Stomach (tissue), 4 donors: ENCODE results near the gene ZNF333.

Experiments used
- EP300 ChIP-seq: sonication (generic); formaldehyde crosslinking; IDR thresholded peaks from one replicate; pipeline ENCODE4 v1.6.1; 2017; ENCODE audit warnings: antibody characterized with exemption
- POLR2A ChIP-seq, 4 donors: fragments of 450-650 bp; IDR thresholded peaks; one replicate each; pipeline ENCODE4 v1.6.1; 2016; ENCODE audit warnings: antibody characterized with exemption in 4 of 4, control low read depth in 2 of 4, mild to moderate bottlenecking in 1 of 4, moderate library complexity in 1 of 4
- TF ChIP-seq, protein P1 (sequence below), 7 experiments: fragments of 450-650 bp in 4 of 7; fragments of 200-600 bp in 3 of 7; sonication (generic) in 3 of 7; IDR thresholded peaks; one replicate each; pipeline ENCODE4 v1.5.1; 2016 to 2019; ENCODE audit warnings: antibody characterized with exemption in 7 of 7, control low read depth in 2 of 7, mild to moderate bottlenecking in 1 of 7

DNA sequence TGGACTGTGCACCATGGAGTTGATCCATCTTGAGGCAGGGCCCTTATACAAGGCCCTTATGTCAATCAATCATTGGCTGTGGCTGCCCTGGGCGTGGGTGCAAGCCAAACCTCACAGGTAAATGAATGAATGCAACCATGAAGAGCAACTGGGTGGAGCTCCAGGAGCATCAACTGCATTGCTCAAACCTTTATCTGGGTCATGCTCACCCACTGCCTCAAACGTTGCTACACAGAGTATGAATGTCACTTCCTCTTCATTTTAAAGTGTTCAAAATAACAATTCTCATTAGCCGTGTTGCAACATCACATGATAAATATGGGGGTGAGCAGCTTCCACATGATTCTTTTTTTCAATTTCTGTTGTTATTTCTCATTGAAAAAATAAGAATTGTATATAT lies 6.4 kb upstream of the ZNF333 start:
- TF ChIP-seq, protein P1, sequence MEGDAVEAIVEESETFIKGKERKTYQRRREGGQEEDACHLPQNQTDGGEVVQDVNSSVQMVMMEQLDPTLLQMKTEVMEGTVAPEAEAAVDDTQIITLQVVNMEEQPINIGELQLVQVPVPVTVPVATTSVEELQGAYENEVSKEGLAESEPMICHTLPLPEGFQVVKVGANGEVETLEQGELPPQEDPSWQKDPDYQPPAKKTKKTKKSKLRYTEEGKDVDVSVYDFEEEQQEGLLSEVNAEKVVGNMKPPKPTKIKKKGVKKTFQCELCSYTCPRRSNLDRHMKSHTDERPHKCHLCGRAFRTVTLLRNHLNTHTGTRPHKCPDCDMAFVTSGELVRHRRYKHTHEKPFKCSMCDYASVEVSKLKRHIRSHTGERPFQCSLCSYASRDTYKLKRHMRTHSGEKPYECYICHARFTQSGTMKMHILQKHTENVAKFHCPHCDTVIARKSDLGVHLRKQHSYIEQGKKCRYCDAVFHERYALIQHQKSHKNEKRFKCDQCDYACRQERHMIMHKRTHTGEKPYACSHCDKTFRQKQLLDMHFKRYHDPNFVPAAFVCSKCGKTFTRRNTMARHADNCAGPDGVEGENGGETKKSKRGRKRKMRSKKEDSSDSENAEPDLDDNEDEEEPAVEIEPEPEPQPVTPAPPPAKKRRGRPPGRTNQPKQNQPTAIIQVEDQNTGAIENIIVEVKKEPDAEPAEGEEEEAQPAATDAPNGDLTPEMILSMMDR (IDR thresholded peaks at IDR 0.05): no peak
- TF ChIP-seq POLR2A (IDR thresholded peaks at IDR 0.05) (no peak), EP300 (no peak)
